ENCODE data around the gene VIPR2.

- TF ChIP-seq POLR2AphosphoS5 (IDR thresholded peaks at IDR 0.05; ENCODE audit: low read depth, low read length): no peak
- no peak for TF ChIP-seq POLR2A (IDR thresholded peaks at IDR 0.05; ENCODE audit: low read depth, low read length)
- no peak for TF ChIP-seq TAF1 (IDR thresholded peaks at IDR 0.05; ENCODE audit: low read depth, low read length)
- no peak for TF ChIP-seq POU2F2 (IDR thresholded peaks at IDR 0.05; ENCODE audit: low read depth, low read length)
- no peak for TF ChIP-seq SPI1 (IDR thresholded peaks at IDR 0.05; ENCODE audit: low read depth, low read length)
- TF ChIP-seq PAX5 (IDR thresholded peaks at IDR 0.05; ENCODE audit: insufficient read depth, low read length, severe bottlenecking): no peak
Observed at GRCh38 chr7:159094919-159095915, 49.5 kb downstream of the VIPR2 start.
